GM18519 (cell line): ENCODE results near the gene HOXC5.
"Not testable (repeated sequence)": the region's sequence is repeated elsewhere in the genome, so short reads cannot be mapped to it uniquely, and the experiment has no call there.

Experiments
- ATAC-seq: cut with Tn5 transposase; IDR thresholded peaks from one replicate; pipeline ENCODE4 v1.9.1; 2021; ENCODE audit warnings: mild to moderate bottlenecking, moderate library complexity; ENCODE audit not compliant: unreplicated experiment, low FRiP score

The HOXC5 gene

DNA sequence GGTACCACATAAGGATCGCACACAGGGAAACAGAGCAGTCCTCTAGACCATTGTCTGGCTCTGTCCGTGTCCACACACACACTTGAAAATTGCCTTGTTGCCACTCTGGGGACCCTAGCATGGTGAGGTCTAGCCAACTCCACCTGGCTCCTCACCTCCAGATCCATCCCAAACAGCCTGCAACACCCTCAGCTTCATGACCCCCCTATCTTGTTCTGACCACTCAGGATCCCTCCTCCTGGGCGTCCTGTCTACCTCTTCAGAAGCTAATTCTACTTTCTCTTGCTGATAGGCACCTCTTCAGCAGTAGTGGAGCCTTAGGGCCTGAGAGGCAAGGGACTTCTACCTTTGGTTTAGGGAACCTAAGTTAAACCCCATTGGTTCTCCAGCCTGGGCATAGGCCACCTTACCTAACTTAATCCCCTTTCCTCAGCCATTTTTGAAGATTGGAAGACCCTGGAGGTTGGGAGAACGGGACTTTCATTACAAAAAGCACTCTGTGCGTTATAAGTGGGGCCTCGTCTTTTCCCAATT, 697 bp upstream of the HOXC5 start:
- no peak for ATAC-seq

DNA sequence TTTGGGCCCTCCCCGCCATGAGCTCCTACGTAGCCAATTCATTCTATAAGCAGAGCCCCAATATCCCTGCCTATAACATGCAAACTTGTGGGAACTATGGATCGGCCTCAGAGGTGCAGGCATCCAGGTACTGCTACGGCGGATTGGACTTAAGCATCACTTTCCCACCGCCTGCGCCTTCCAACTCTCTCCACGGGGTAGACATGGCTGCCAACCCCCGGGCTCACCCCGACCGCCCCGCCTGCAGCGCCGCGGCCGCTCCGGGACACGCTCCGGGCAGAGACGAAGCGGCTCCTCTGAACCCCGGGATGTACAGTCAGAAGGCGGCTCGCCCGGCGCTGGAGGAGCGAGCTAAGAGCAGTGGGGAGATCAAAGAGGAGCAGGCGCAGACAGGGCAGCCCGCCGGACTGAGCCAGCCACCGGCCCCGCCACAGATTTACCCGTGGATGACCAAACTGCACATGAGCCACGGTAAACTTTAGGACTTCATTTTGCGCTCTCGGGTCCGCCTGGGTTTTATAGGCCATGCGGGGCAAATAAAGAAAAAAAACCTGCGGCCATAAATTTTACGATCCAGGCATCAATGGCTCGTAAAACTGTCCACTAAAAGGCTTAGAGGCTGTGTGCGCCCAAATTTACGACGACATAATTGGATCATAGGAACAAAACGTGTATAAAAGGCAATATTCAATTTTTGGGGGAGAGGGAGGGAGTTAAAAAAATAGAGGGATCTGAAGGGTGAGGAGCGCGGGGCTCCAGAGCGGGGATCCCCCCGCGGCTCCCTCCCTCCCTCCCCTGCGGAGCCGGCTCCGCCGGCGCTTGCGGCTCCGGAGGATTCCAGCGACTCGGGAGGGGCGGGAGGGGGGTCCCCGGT, 493 bp downstream of the HOXC5 start:
- no peak for ATAC-seq

DNA sequence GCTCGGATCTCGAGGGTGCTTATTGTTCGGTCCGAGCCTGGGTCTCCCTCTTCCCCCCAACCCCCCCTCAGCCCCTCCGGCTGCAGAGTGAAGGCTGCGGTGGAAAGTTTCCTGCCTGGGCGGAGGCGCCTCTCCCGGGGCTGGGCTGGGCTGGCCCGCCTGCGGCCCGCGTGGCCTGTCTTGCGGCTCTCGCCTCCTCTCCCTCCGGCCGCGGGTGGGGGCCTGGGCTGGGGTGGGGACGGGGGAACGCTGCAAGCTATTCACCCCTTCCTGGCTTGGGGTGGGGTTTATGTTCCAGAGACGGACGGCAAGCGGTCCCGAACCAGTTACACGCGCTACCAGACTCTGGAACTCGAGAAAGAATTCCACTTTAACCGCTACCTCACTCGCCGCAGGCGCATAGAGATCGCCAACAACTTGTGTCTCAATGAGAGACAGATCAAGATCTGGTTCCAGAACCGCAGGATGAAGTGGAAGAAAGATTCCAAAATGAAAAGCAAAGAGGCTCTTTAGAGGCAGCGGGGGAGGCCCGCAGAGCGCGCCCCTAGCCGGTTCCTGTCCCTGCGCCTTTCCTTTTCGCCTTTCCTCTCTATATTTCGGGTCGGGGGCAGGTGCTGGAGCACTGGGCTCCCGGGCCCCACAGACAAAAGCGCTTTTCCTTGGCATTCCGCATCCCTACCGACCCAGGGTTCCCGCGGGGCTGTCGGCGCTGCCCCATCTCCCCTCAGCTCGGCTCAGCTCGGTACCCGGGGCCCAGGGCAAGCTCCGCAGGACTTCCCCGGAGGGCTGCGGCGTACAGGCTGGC, 1.3 kb downstream of the HOXC5 start:
- ATAC-seq, result no peak

- no peak for ATAC-seq
These were observed 2.0 kb downstream of the HOXC5 start for GRCh38 chr12:54034785-54035310.

DNA sequence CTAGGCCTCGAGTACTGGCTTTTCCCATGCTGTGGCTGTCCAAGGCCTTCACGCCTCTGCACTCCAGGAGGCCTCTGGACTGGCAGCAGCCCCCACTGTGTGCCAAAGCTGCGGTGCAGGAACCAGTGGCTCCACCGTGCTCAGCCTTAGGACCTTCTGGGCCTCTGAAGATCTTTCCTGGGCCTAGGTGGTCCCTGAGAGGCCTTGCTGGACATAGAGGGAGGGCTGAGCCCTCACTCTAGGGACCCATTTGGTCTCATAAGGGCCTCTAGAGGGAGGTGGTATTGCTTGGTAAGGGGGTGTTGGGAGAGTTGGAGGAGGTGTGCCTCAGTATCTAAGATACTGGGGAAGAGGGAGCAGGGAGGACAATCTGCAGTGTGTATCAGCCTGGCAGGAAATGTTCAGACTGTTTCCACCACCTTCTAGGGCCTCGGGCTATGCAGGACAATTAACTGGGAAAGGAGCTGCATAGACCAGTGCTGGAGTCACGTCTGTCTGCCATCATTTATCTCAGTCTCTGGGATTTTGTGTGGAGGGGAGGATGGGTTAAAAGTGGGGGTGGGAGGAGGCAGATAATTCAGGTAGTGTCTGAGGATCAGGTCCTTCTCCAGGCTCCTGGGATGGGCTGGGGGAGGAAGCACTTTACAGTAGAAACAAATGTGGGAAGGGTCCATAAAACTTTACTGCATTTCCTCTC, 2.9 kb downstream of the HOXC5 start:
- ATAC-seq, result no peak

- ATAC-seq, result no peak
These were observed 3.9 kb downstream of the HOXC5 start for GRCh38 chr12:54036620-54037359.

DNA sequence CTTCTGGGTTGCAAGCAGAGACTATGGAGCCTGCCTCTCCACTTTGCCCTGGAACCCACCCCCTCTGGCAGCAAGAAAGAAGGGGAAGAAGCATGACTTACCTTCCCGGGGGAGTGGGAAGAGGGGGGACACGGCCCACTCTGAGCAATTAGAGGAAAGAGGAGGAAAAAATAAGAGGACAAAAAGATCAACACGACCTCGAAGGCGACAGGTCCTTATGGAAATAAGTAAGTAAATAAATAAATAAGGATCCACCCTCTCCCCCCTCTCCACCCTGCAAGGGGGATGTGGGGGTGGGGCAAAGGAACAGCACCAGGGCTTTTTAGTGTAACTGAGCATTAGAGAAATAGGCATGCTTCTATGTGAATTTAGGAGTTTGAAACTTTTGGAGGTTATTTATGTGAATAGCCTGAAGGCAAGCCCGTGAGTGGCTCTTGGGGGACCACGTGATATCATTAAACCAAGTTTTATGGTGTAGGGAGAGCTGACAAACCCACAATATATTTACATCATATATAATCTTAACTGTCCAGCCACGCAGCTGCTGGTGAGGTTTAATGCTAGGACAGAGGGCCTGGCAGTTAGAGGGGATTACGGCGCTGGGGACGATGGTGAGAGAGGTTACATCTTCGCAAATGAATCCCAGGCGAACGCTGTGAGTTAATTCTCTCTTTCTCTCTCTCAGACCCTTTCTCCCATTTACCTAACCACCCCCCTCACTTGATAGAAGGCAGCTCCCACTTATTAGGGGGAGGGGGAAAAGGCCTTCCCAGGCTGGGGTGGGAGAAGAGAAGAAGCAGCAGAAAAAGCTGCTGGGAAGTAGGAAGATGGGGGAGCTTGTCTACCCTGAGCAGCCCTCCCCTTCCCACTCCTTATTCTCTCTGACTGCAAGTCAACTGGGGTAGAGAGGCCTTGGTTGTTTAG, 4.8 kb downstream of the HOXC5 start:
- no peak for ATAC-seq

- ATAC-seq, result no peak
These were observed 5.5 kb downstream of the HOXC5 start for GRCh38 chr12:54038284-54038870.

DNA sequence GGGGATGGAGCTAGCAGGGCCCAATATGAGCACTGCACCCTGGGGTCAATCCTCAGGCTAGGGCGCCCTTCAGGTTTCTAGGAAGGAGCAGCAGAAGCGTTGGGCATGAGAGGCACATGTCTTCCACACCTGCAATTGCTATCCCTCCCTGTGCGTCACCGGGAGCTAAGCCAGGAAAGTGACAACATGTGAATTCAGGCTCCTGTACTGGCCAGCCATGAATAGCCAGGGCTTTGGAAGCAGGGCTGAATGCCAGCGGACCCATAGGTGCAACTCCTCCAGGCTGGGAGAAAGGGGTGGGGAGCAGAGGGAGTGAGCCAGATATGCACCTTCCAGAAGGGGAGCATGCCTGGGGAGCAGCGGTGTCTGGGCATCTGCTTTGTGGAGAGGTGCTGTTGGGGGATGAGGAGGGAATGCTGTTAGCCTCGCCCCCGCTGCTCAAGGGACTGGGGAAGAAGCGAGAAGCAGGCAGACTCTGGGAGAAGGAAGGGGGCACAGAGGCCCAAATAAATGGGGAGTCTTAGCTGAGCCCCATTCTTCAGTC, 6.1 kb downstream of the HOXC5 start:
- ATAC-seq, result no peak

DNA sequence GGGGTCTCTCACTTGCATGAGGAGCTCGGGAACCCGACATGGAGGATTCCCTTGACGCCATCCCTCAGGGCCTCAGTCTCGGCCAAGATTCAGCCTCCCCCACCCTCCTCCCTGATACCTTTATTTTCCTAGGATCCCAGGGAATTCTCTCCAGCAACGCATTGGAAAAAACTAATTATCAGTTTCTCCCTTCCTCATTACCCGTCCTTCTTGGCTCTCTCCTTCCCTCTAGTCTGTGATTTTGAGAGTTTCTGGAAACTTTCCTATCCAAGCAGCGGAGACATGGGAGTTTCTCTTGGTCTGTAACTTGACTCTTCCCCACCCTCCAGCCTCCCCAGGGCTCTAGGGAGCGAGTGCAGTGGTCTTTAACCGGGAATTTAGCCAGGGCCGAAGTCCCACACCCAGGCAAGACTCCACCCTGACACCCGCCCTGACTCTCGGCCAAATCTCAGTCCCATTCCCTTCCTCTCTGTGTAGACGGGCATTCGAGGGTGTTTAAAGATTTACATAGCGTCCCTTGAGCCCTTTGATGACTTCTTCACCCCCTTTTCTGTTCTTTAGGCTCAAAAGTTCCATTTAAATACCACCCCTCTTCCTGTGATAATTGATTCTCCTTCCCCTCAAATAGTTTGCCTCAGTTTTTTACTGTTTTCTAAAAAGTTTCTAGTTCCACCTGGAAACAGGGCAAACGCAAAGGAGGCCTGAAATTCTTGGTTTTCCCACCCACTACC, 6.7 kb downstream of the HOXC5 start:
- ATAC-seq, result no peak

DNA sequence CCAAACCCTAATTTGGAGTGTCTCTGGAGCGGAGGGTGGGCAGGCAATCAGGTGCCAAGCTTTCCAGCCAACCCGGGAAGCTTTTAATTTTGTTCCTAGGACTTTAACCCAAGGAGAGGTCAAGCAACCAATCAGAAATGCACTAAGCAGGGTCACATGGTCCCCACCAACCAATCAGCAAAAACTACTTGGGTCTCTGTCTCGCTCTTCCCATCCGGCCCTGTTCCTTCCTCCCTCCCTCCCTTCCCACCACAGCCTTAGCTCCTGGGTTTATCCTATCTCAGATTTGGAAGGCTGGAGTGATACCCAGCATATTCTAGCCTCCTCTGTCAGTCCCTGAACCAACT, 7.3 kb downstream of the HOXC5 start:
- ATAC-seq, result no peak

- ATAC-seq, result no peak
These were observed 7.8 kb downstream of the HOXC5 start for GRCh38 chr12:54040648-54041047.

DNA sequence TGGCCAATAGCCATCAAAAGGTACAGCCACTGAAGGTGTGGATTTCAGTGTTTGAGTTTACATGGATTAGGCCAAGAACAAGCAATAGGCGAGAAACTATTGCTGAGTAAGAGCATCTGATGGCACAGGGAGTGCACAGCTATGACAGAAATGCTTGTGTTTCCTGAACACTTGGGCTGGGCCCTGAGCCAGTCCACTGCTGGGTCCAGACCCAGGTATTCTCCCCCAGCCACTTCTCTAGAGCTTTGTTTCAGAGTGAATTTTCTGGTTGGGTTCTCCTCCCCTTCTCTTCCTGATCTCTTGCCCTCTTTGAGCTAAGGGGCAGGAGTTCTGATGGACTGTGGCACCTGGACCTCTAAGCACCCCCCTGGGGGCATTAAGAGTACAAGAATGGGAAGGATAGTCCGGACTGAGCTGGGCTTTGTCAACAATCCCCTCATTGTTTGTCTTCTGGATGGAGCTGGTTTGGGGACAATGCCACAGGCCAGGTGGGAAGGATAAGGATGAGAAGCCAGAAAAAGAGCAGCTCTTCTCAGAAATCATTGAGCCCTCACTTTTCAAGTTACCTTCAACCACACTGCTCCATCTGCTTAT, 8.3 kb downstream of the HOXC5 start:
- ATAC-seq, result no peak

GRCh38 chr12:54042033-54042432, 9.2 kb downstream of the HOXC5 start:
- ATAC-seq, result not testable (repeated sequence)

DNA sequence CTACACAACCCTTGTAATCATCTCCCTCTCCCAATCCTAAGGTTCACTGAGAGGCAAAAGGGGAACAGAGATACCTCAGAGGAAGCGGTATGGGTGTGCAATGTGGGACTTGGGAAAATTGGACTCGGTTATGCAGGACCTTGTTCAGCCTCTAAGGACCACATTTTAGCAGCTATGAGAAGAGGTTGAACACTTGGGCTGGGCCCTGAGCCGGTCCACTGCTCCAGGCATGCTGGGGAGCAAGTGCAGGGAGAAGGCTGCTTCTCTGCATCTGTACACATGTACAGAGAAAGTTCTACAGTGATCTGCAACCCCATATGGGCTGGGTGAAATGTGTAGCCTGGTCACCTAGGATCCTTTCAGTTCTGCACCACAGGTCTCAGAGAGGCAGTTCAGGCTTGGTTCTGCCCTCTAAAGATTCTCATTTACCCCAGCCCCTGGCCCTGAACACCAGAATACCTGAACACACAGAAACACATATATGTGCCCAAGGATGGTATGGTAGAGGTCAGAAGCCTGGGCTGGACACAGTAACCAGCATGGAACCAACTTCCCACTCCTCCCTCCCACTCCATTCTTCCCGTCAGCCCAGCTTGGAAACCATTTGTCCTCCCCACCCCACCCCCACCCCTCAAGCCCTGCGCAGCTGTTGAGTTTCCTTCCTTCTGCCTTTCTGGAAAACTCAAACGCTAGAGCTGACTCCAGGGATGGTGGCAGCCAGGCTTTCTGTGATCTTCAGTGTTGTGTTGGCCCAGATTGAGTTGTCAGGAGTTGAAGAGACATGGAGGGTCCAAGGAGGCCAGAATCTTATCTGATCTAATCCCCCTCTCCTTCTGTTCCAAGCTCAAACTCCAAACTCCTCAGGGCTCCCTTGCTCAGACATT, 10.4 kb downstream of the HOXC5 start:
- ATAC-seq, result no peak

GRCh38 chr12:54044425-54045103, 11.7 kb downstream of the HOXC5 start:
- ATAC-seq, result no peak
